Measurements from ENCODE around the gene DYNC1LI1. TPM values are rescaled to one million over a fixed set of nuclear protein-coding genes. Genes with fewer than 3 reads are reported as not detected.

The DYNC1LI1 gene
- total RNA-seq, 4 donors from 2014 or later, result 60.4 to 64.3 (median 62.8) TPM

- intact Hi-C loops (cut with DNase I; ENCODE audit: low total_unique reads), result no loop called here
- TF ChIP-seq POLR2A (IDR thresholded peaks at IDR 0.05), result no peak
- TF ChIP-seq, protein P1, sequence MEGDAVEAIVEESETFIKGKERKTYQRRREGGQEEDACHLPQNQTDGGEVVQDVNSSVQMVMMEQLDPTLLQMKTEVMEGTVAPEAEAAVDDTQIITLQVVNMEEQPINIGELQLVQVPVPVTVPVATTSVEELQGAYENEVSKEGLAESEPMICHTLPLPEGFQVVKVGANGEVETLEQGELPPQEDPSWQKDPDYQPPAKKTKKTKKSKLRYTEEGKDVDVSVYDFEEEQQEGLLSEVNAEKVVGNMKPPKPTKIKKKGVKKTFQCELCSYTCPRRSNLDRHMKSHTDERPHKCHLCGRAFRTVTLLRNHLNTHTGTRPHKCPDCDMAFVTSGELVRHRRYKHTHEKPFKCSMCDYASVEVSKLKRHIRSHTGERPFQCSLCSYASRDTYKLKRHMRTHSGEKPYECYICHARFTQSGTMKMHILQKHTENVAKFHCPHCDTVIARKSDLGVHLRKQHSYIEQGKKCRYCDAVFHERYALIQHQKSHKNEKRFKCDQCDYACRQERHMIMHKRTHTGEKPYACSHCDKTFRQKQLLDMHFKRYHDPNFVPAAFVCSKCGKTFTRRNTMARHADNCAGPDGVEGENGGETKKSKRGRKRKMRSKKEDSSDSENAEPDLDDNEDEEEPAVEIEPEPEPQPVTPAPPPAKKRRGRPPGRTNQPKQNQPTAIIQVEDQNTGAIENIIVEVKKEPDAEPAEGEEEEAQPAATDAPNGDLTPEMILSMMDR (IDR thresholded peaks at IDR 0.05), result no peak
- no peak for DNase-seq (ENCODE audit: low spot score in 2 of 2)
- 71 to 77% methylated on average over 25 of the region's 25 CpGs for WGBS, 2 donors
- peak overlapping the region; percentile 91 for H3K4me3 ChIP-seq (ENCODE audit: low read depth, poor library complexity, severe bottlenecking)
These were observed 69.5 kb downstream of the DYNC1LI1 start for GRCh38 chr3:32500880-32501782.

DNA sequence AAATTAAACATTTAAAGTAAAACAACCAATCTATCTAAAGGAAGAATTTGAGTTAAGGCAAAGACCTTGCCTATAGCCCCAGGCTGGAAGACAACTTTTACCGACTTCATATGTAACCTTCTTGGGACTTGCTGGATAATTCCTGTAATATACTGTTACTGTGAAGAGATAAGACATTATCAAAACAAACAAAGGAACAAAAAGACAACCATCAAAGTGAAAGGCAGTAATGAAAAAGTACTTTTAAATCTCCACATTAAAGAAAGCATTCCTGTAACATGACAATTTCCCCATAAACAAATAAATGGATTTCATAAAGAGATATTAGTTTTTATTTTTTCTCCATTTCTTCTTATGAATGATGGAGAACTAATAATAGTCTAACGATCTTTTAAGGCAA, 70.4 kb downstream of the DYNC1LI1 start:
- no peak overlapping the region for H3K4me3 ChIP-seq (ENCODE audit: low read depth, poor library complexity, severe bottlenecking)

GRCh38 chr3:32499585-32499984, 71.1 kb downstream of the DYNC1LI1 start:
- H3K4me3 ChIP-seq (ENCODE audit: low read depth, poor library complexity, severe bottlenecking), result no peak overlapping the region
- no peak for TF ChIP-seq POLR2A (IDR thresholded peaks at IDR 0.05)
- TF ChIP-seq, protein P1 (IDR thresholded peaks at IDR 0.05), result no peak
- DNase-seq (ENCODE audit: low spot score in 2 of 2), result no peak
- intact Hi-C loops (cut with DNase I; ENCODE audit: low total_unique reads), result no loop called here
- WGBS, 2 donors, result 87 to 90% methylated on average over 2 of the region's 2 CpGs

More for the DNA sequence above, 70.4 kb downstream of the DYNC1LI1 start:
- intact Hi-C loops (cut with DNase I; ENCODE audit: low total_unique reads), result no loop called here
- no peak for TF ChIP-seq POLR2A (IDR thresholded peaks at IDR 0.05)
- TF ChIP-seq, protein P1 (IDR thresholded peaks at IDR 0.05), result no peak
- no peak for DNase-seq (ENCODE audit: low spot score in 2 of 2)
- WGBS, 2 donors, result 67 to 72% methylated on average over 2 of the region's 2 CpGs

GRCh38 chr3:32498992-32499391, 71.7 kb downstream of the DYNC1LI1 start:
- TF ChIP-seq, protein P1 (IDR thresholded peaks at IDR 0.05), result no peak
- TF ChIP-seq POLR2A (IDR thresholded peaks at IDR 0.05), result no peak
- no peak overlapping the region for H3K4me3 ChIP-seq (ENCODE audit: low read depth, poor library complexity, severe bottlenecking)
- WGBS, 2 donors, result 85 to 91% methylated on average over 3 of the region's 3 CpGs
- intact Hi-C loops (cut with DNase I; ENCODE audit: low total_unique reads), result no loop called here
- DNase-seq (ENCODE audit: low spot score in 2 of 2), result no peak

DNA sequence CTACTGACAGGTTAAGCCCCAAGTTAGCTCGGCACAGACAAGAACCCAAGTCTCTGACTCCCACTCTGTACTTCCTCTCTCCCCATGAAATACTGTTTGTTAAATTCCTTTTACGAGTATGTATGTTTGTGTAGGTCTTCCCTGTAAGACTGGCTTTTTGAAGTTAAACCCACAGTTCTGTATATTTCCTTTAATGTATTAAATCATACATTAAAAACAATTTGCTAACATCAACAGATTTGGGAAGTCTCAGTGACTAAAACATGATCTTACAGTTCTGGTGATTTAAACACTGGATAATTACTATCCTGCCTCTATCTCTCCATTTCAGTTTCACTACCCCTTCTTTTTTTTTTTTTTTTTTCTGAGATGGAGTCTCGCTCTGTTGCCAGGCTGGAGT, 72.4 kb downstream of the DYNC1LI1 start:
- intact Hi-C loops (cut with DNase I; ENCODE audit: low total_unique reads), result no loop called here
- WGBS, 2 donors, result 86 to 89% methylated on average over 3 of the region's 3 CpGs
- TF ChIP-seq, protein P1 (IDR thresholded peaks at IDR 0.05), result no peak
- no peak for TF ChIP-seq POLR2A (IDR thresholded peaks at IDR 0.05)
- DNase-seq (ENCODE audit: low spot score in 2 of 2), result no peak
- H3K4me3 ChIP-seq (ENCODE audit: low read depth, poor library complexity, severe bottlenecking), result no peak overlapping the region

Data from lower leg skin (tissue), 4 donors.